ENCODE measurements around the gene CCSER2. TPM values are rescaled to one million over a fixed set of nuclear protein-coding genes. Genes with fewer than 3 reads are reported as not detected.

Gene CCSER2
- total RNA-seq, 2 experiments from 2014 or later: 77.8 to 78.8 TPM

GRCh38 chr10:84294766-84295447 is 33.5 kb upstream of the CCSER2 start:
- peak; percentile 28 for ATAC-seq
- no peak overlapping the region for H3K4me3 Mint-ChIP-seq
- no peaks in the 10 kb centered on the region for H3K36me3 Mint-ChIP-seq (ENCODE audit: low read depth)
- ChIA-PET POLR2A (no interaction called here), CTCF (no interaction called here)
- no peak for DNase-seq
- peaks cover 34% of the 10 kb centered on the region for H3K4me1 Mint-ChIP-seq (ENCODE audit: low read depth)
- H3K27me3 Mint-ChIP-seq (ENCODE audit: low read depth): peaks cover 21% of the 10 kb centered on the region
- H3K9me3 Mint-ChIP-seq (ENCODE audit: insufficient read depth): no peaks in the 10 kb centered on the region
- no peak overlapping the region for H3K27ac Mint-ChIP-seq

DNA sequence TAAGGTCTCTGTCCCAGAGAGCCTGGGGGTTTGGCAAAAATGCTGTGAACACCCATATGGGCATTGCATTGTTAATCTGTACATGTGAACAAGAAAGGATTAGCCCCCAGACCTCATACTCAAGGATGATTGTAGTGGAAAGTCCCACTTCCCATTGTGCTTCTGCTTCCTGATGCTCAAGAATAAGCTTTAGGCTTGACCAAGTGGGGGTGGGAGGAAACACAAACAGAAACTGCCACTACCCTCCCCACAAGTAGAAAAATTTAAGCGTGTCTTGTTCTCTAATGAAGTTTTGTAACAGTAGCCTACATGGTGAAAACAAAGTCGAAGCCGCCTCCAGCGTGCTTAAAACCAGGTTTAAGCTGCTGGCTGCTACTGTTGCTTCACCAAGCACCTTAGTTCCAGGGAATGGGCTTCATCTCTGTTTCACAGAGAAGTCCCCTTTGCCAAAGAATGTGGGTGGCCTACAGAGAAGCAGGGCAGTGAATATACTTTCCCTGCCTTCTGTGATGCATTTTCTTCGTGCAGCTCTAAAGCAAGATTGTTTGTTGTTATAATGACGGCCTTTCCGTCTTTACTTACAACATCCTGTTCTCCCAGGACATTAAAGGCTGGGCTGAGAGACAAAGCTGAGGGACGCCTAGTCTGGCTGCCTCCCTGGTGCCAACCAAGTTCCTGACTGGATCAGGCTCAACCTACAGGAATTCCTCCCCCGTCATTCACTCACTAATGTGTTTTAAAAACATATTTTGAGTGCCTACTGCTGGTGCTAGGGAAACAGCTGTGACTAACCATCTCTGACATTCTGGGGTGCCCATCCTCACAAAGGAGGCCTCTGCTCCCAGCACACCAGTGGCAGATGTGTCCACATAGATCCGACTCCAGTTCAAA is 32.1 kb upstream of the CCSER2 start:
- no peak for ATAC-seq
- Mint-ChIP-seq H3K27me3 (ENCODE audit: low read depth) (peaks cover 14% of the 10 kb centered on the region), H3K27ac (no peak overlapping the region), H3K36me3 (ENCODE audit: low read depth) (no peaks in the 10 kb centered on the region), H3K9me3 (ENCODE audit: insufficient read depth) (no peaks in the 10 kb centered on the region), H3K4me1 (ENCODE audit: low read depth) (peaks cover 34% of the 10 kb centered on the region), H3K4me3 (no peak overlapping the region)
- no peak for DNase-seq
- CTCF ChIA-PET: no interaction called here
- POLR2A ChIA-PET: no interaction called here

DNA sequence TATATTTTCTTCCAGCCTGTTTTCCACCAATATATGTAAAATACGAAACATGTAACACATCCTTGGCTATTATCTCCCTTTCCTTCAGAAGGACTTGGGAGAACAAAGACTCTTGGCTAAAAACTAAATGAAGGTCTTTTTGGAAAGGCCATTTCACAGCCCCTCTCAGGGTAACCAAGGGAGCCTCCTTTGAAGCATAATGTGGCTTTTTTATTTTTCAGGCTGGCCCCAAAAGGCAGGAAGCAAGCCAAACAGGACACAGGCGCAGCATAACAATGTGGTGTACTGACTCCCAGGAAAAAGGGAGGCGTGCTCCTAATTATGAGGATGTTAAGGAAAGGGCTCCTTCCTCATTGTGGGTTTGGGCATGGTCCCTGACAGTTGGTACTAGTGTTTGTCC is 30.3 kb upstream of the CCSER2 start:
- H3K27me3 Mint-ChIP-seq (ENCODE audit: low read depth): peaks cover 20% of the 10 kb centered on the region
- no peaks in the 10 kb centered on the region for H3K36me3 Mint-ChIP-seq (ENCODE audit: low read depth)
- H3K9me3 Mint-ChIP-seq (ENCODE audit: insufficient read depth): no peaks in the 10 kb centered on the region
- peaks cover 34% of the 10 kb centered on the region for H3K4me1 Mint-ChIP-seq (ENCODE audit: low read depth)
- no peak overlapping the region for H3K27ac Mint-ChIP-seq
- no peak overlapping the region for H3K4me3 Mint-ChIP-seq
- CTCF ChIA-PET: no interaction called here
- DNase-seq: no peak
- POLR2A ChIA-PET: no interaction called here
- ATAC-seq: no peak

GRCh38 chr10:84302223-84302622 is 26.2 kb upstream of the CCSER2 start:
- H3K4me1 Mint-ChIP-seq (ENCODE audit: low read depth): peaks cover 16% of the 10 kb centered on the region
- no peak overlapping the region for H3K27ac Mint-ChIP-seq
- ChIA-PET CTCF (interaction anchor here (1.0 kb wide), 1 partner anchor 238 kb away, joined by 3 read pairs; no protein-coding TSS in a partner anchor), POLR2A (no interaction called here)
- no peaks in the 10 kb centered on the region for H3K9me3 Mint-ChIP-seq (ENCODE audit: insufficient read depth)
- H3K27me3 Mint-ChIP-seq (ENCODE audit: low read depth): peaks cover 31% of the 10 kb centered on the region
- H3K36me3 Mint-ChIP-seq (ENCODE audit: low read depth): peaks cover 9% of the 10 kb centered on the region
- ATAC-seq (no peak), DNase-seq (no peak)
- no peak overlapping the region for H3K4me3 Mint-ChIP-seq

GRCh38 chr10:84306751-84307384 is 21.5 kb upstream of the CCSER2 start:
- Mint-ChIP-seq H3K27ac (no peak overlapping the region), H3K4me3 (no peak overlapping the region), H3K27me3 (ENCODE audit: low read depth) (peaks cover 19% of the 10 kb centered on the region), H3K9me3 (ENCODE audit: insufficient read depth) (peaks cover 3% of the 10 kb centered on the region), H3K4me1 (ENCODE audit: low read depth) (peaks cover 51% of the 10 kb centered on the region), H3K36me3 (ENCODE audit: low read depth) (peaks cover 15% of the 10 kb centered on the region)
- ChIA-PET CTCF (no interaction called here), POLR2A (no interaction called here)
- no peak for ATAC-seq
- no peak for DNase-seq

- H3K4me1 Mint-ChIP-seq (ENCODE audit: low read depth): peaks cover 51% of the 10 kb centered on the region
- CTCF ChIA-PET: interaction anchor here (0.7 to 1.2 kb wide), 4 partner anchors 21 to 232 kb away, joined by 3 read pairs; no protein-coding TSS in a partner anchor
- H3K27ac Mint-ChIP-seq: peak overlapping the region; percentile 44
- peak; percentile 26 for ATAC-seq
- no peak for DNase-seq
- peaks cover 15% of the 10 kb centered on the region for H3K36me3 Mint-ChIP-seq (ENCODE audit: low read depth)
- H3K27me3 Mint-ChIP-seq (ENCODE audit: low read depth): peaks cover 14% of the 10 kb centered on the region
- no peak overlapping the region for H3K4me3 Mint-ChIP-seq
- POLR2A ChIA-PET: no interaction called here
- peaks cover 3% of the 10 kb centered on the region for H3K9me3 Mint-ChIP-seq (ENCODE audit: insufficient read depth)
Observed at GRCh38 chr10:84308021-84308420, 20.4 kb upstream of the CCSER2 start.

DNA sequence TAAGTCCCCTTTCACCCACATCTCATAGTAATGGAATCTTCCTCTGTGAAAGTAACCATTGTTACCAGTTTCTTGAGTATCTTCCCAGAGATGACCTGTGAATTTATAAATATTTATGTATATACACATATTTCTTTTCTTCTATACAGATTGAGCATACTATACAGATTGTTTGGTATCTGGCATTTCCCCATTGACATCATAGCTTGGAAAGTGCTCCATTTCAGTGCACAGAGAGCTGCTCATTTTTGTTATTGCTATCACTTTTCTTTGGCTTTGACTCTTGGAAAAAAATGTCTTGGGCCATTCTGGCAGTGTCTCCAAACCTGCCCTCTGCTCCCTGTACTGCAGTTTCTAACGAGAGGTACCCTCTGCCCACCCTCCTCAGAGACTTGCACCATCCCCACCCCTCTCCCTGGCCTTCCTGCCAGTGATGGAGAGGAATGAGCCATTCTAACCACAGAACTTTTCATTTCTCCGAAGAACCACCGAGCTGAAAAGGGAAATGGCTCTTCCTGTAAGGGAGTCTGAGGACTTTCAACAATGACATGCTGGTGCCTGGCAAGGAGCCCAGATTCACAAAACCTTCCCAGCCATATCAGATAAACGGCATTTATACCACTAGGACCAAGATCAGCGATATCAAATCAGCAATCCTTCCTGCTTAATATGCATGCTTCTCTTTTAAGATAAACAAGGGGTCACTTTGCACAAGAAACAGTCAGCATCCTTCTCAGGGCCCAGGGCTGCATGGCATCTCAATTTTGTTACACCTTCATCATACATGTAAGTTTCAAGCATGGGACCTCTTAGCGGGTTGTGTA is 19.7 kb upstream of the CCSER2 start:
- Mint-ChIP-seq H3K27ac (peak overlapping the region; percentile 86), H3K36me3 (ENCODE audit: low read depth) (peaks cover 15% of the 10 kb centered on the region), H3K4me3 (peak overlapping the region; percentile 62), H3K27me3 (ENCODE audit: low read depth) (peaks cover 12% of the 10 kb centered on the region), H3K9me3 (ENCODE audit: insufficient read depth) (peaks cover 3% of the 10 kb centered on the region), H3K4me1 (ENCODE audit: low read depth) (peaks cover 52% of the 10 kb centered on the region)
- ChIA-PET POLR2A (no interaction called here), CTCF (interaction anchor here (0.9 to 1.2 kb wide), 3 partner anchors 20 to 232 kb away, joined by 3 read pairs; no protein-coding TSS in a partner anchor)
- peak; percentile 57 for ATAC-seq
- DNase-seq: peak; percentile 50

DNA sequence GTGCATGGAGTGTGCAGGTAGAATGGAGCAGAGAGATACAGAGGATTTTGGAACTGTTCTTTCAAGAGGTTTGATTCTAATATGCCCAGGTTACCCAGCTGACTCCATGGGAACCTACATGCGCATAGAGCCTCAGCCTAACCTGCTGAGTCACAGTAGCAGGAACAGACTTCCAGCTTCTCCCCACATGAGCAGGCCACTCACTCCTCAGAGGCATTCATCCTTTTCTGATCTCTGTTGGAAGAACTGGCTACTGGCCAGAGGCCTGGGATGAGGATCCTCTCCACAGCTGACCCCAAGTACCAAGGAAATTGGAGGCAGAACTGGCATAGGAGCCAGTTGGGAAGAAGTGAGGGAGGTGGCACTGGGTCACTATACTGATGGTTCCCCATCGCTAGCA is 17.9 kb upstream of the CCSER2 start:
- Mint-ChIP-seq H3K4me3 (no peak overlapping the region), H3K27me3 (ENCODE audit: low read depth) (peaks cover 6% of the 10 kb centered on the region), H3K9me3 (ENCODE audit: insufficient read depth) (peaks cover 3% of the 10 kb centered on the region), H3K27ac (no peak overlapping the region), H3K4me1 (ENCODE audit: low read depth) (peaks cover 64% of the 10 kb centered on the region), H3K36me3 (ENCODE audit: low read depth) (peaks cover 15% of the 10 kb centered on the region)
- ChIA-PET POLR2A (interaction anchor here (1.1 kb wide), 1 partner anchor 19 kb away, joined by 5 read pairs; no protein-coding TSS in a partner anchor), CTCF (interaction anchor here (1.1 to 1.8 kb wide), 4 partner anchors 19 to 227 kb away, joined by 3 to 6 read pairs (median 4); no protein-coding TSS in a partner anchor)
- DNase-seq: no peak
- ATAC-seq: no peak

- ATAC-seq (no peak), DNase-seq (no peak)
- Mint-ChIP-seq H3K27me3 (ENCODE audit: low read depth) (peaks cover 2% of the 10 kb centered on the region), H3K27ac (no peak overlapping the region), H3K9me3 (ENCODE audit: insufficient read depth) (peaks cover 3% of the 10 kb centered on the region), H3K4me1 (ENCODE audit: low read depth) (peaks cover 65% of the 10 kb centered on the region), H3K36me3 (ENCODE audit: low read depth) (peaks cover 10% of the 10 kb centered on the region), H3K4me3 (no peak overlapping the region)
- ChIA-PET CTCF (interaction anchor here (1.2 to 1.8 kb wide), 3 partner anchors 18 to 225 kb away, joined by 3 to 6 read pairs (median 4); no protein-coding TSS in a partner anchor), POLR2A (no interaction called here)
Observed at GRCh38 chr10:84311576-84311975, 16.8 kb upstream of the CCSER2 start.

DNA sequence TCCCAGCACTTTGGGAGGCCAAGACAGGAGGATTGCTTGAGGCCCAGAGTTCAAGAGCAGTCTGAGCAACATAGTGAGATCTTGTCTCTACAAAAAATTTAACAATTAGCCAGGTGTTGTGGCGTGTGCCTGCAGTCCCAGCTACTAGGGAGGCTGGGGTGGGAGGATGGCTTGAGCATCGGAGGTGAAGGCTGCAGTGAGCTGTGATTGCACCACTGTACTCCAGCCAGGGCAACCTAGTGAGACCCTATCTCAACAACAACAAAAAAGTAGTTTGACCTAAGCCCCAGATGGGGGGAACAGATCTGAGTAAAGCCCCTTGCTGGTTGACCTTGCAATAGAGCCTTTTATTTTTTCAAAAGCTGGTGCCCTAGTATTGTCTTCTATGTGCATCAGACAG is 15.6 kb upstream of the CCSER2 start:
- no peak for ATAC-seq
- CTCF ChIA-PET: interaction anchor here (0.9 kb wide), 1 partner anchor 45 kb away, joined by 5 read pairs; no protein-coding TSS in a partner anchor

DNA sequence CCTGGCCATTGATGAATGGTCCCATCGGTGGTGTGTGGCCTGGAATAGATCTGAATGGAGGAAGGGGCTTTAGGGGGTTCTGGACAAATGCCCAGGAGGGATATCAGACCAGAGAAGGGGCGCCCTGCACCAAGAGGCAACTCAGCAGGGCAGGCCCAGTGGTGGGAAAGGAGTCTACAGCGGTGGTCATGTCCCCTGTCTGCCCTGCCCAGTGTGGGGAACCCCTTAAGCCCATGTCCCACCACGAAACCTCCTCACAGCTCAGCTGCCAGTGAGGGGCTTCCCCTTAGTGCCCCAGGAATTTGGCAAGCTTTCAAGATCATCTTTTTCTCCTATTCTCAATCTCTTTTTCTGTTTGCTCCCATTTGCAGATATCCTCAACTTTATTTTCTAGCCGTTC is 14.1 kb upstream of the CCSER2 start:
- peaks cover 47% of the 10 kb centered on the region for H3K4me1 Mint-ChIP-seq (ENCODE audit: low read depth)
- no peak for ATAC-seq
- ChIA-PET POLR2A (no interaction called here), CTCF (interaction anchor here (0.6 kb wide), 1 partner anchor 13 kb away, joined by 4 read pairs; no protein-coding TSS in a partner anchor)
- no peaks in the 10 kb centered on the region for H3K36me3 Mint-ChIP-seq (ENCODE audit: low read depth)
- H3K9me3 Mint-ChIP-seq (ENCODE audit: insufficient read depth): peaks cover 3% of the 10 kb centered on the region
- no peak for DNase-seq
- H3K27ac Mint-ChIP-seq: no peak overlapping the region
- peaks cover 2% of the 10 kb centered on the region for H3K27me3 Mint-ChIP-seq (ENCODE audit: low read depth)
- H3K4me3 Mint-ChIP-seq: no peak overlapping the region

More for the DNA sequence above, 15.6 kb upstream of the CCSER2 start:
- Mint-ChIP-seq H3K27me3 (ENCODE audit: low read depth) (peaks cover 2% of the 10 kb centered on the region), H3K27ac (no peak overlapping the region), H3K4me3 (no peak overlapping the region), H3K4me1 (ENCODE audit: low read depth) (peaks cover 61% of the 10 kb centered on the region), H3K9me3 (ENCODE audit: insufficient read depth) (peaks cover 3% of the 10 kb centered on the region), H3K36me3 (ENCODE audit: low read depth) (peaks cover 3% of the 10 kb centered on the region)
- POLR2A ChIA-PET: interaction anchor here (0.5 to 1.3 kb wide), 2 partner anchors 14 to 17 kb away, joined by 3 read pairs; no protein-coding TSS in a partner anchor
- no peak for DNase-seq
